ENCODE data around the gene ANTXR1.

DNA sequence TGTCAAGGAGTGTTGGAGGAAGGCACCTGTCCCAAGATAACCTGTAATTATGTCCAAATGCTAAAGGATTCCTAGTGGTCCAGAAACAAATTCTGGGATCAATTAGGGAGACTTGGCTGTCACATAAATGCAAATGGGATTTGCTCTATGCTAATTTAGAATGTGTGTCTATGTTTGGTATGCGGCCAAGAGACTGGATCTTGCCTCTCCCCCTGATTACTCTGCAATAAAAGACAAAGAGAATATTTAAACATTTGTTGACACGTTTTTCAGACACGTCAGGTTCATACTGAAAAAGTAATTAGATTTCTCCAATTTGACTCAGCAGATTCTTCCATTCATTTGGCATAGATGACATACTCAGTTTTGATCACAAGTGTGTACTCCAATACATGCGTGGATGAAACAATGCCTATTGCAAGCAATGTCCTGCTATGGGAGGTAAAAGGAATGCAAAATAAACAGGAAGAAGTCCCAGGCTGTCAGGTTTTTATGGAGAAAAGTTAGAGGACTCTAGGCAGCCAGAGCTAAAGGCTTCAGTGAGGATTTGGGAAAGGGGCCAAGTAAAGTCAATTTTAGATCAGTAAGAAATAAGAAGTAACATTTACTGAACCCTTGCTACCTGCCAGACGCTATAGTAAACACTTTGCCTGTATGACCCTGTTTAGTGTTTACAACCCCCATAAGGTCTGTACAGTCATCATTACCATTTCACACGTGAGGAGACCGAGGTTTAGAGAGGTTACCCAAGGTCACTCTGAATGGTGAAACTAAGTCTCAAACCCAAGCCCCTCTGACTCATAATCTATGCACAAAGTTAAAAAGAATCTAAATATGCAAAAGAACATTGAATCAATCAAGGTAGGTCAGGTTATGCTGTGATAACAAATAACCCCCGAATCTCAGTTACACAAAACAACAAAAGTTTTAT is 7.8 kb downstream of the ANTXR1 start:
- TF ChIP-seq CTCF (conservative IDR thresholded peaks at IDR 0.05 in 1 of 2, IDR thresholded peaks at IDR 0.05 in 1 of 2; ENCODE audit: low read depth in 1 of 2, low read length in 2 of 2) (no peak), EZH2 (IDR thresholded peaks at IDR 0.05; ENCODE audit: low read length, missing control alignments) (no peak)
